ENCODE results near the gene C16orf78. TPM values are rescaled to one million over a fixed set of nuclear protein-coding genes. Genes with fewer than 3 reads are reported as not detected.

C16orf78 gene
- total RNA-seq, 1 donor, result not detected

DNA sequence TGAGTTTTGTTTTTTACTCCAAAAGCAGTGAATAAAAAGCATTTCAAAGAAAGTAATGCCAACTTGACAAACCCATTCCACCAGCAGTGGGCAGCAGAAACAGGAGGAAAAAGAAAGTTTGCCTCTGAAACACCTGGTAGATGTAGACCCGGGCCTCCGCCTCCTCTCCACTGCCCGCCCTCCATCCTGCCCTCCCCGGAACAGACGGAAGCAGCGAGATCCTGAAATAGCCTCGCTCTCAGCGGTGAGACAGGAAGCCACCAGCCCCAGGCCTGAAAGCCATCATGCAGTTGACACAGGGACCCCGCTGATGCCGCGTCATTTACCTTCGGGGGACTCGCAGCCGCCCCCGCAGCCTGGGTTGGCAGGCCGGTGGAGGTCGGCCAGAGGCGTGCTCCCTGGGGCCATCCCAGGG is 67.8 kb downstream of the C16orf78 start:
- TF ChIP-seq CTCF (IDR thresholded peaks at IDR 0.05; ENCODE audit: insufficient read depth, low read depth, low read length), result no peak
- no peak overlapping the region for H3K4me3 ChIP-seq (ENCODE audit: low read depth, low read length)
- DNase-seq (ENCODE audit: low read depth), result no peak

DNA sequence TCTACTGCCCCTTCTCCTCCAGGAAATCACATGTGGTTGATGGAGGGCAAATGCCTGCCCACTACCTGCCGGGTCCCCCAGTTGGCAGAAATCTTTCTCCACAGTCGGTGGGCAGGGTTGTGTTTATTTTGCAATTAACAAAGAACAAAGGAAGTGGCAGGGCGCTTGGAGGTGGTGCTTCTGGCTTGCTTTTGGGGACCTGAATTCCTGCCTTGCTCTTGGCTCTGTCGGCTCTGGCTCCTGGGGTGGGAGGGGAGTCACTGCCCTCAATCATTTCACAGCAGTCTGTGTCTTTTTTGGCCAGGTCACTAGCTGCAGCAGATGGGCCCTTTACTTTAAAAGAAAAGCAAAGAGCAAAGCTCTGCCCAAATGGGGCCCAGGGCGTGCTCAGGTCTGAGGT is 69.2 kb downstream of the C16orf78 start:
- DNase-seq (ENCODE audit: low read depth), result no peak
- TF ChIP-seq CTCF (IDR thresholded peaks at IDR 0.05; ENCODE audit: insufficient read depth, low read depth, low read length), result no peak
- H3K4me3 ChIP-seq (ENCODE audit: low read depth, low read length), result no peak overlapping the region

DNA sequence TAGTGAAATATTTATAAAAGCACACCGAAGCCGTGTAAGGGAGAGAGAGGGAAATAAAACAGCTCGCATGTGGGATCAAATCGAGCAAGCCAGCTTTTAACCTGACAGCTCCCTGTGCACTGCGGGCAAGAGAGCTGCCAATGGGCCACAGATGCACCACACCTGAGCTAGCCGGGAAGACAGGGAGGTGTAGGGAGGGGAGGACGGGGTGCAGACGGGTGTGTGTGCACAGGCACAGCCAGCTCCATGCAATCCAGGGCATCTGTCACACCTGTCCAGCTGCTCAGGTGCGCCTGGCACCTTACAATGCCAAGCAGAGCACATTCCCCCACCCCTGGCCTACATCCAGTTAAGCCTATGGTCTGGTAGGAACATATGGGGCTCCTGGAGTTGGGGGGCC is 70.0 kb downstream of the C16orf78 start:
- DNase-seq (ENCODE audit: low read depth), result no peak
- no peak overlapping the region for H3K4me3 ChIP-seq (ENCODE audit: low read depth, low read length)
- TF ChIP-seq CTCF (IDR thresholded peaks at IDR 0.05; ENCODE audit: insufficient read depth, low read depth, low read length), result no peak

- H3K4me3 ChIP-seq (ENCODE audit: low read depth, low read length), result no peak overlapping the region
- no peak for TF ChIP-seq CTCF (IDR thresholded peaks at IDR 0.05; ENCODE audit: insufficient read depth, low read depth, low read length)
- DNase-seq (ENCODE audit: low read depth), result no peak
Measured at GRCh38 chr16:49446805-49447204, 73.2 kb downstream of the C16orf78 start.

Other genes with a start within 250 kb of the C16orf78 start
- not detected in 2 replicates for gene CBLN1, start 92.0 kb upstream of the C16orf78 start, total RNA-seq

All from fibroblast of villous mesenchyme (primary cell).